Measurements from ENCODE around the gene PDK4.
A peak's percentile ranks its signal among the peaks of the same experiment; 100 is the strongest.

Gene PDK4

DNA sequence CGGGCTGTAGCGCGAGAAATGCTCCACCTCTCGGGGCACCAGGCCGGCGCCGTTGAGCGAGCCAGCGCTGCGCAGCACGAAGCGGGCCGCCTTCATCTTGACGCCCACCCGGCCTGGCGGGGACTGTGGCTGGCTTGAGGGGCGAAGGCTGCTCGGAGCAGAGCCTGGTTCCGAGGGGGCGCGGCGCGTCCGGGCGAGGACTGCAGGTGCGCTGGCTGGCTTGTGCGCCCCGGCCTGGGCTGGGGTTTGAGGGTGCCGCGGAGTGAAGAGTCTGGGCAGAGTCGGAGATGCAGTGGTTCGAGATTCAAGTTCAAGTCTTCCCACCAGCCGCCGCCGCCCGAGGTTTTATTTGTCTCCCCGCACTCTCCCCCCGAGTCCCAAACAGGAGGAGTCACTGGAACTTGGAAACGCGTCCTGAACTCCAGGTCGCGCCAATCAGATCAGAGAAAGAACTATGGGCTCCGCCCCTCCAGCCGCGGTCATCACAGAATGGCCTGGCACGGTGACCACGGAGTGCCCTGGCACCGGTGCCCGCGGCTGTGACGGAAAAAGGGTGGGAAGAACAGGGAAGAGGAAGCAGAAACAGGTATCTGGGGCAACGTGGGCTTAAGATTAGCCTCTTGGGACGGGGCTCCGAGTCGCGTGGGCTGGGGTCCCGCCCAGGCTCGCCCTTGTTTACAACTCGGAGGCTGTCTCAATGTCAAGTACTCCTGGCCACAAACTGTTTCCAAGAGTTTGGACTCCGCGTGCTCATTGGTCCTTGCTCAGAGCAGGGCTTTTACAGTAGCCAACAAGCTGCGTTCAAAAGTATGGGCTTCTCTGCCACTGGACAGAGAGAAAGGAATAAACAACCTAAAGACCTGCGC lies at the start of gene PDK4:
Gene PDK4, minus strand, starts transcription at position 319 of the 866 bp plus-strand sequence. Its CDS starts 223 bp downstream, at position 96.
- Histone ChIP-seq H3K9ac (peak within 1 kb of the TSS in 1 of 11 experiments; percentile 23; a peak in 2 of 22 replicates), H3K9me3 (replicated peaks in 1 of 11) (peaks cover 0 to 14% (median 9%) of the 10 kb centered on the region in 11 experiments; a peak in 10 of 22 replicates), H3K4me3 (peak within 1 kb of the TSS; percentile 19 to 59 (median 44); a peak in 18 of 20 replicates), H3K4me2 (peak within 1 kb of the TSS; percentile 30 to 71 (median 53); a peak in 20 of 22 replicates), H3K27me3 (peaks cover 17 to 27% (median 23%) of the 10 kb centered on the region in 11 experiments), H3K27ac (no peak within 1 kb of the TSS), H4K20me1 (no peaks in the 10 kb centered on the region), H3K4me1 (peaks cover 0 to 3% (median 0%) of the 10 kb centered on the region in 10 experiments; a peak in 1 of 20 replicates), H3K36me3 (no peaks in the 10 kb centered on the region)
- TF ChIP-seq Cebpa-rat (IDR thresholded peaks at IDR 0.05) = no peak

DNA sequence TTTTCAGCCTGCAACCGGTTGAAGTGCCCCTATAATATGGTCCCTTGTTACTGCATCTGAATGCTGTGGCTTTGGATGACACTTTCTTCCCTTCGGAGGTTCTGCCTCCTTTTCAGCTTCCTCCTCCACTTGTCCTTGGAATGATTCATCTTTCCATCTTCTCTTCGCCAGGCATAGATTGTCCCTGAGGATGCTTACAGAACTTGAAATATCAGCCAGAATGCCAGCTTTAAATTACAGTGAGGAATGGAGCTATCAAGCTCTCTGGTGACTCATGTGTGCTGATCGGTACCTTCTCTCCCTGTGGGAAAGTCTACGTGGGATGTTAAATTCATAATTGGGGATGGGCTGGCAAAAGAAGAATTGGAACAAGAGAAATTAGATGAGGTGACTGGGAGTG lies 45.9 kb upstream of the PDK4 start:
- H3K9ac ChIP-seq = no peak overlapping the region

DNA sequence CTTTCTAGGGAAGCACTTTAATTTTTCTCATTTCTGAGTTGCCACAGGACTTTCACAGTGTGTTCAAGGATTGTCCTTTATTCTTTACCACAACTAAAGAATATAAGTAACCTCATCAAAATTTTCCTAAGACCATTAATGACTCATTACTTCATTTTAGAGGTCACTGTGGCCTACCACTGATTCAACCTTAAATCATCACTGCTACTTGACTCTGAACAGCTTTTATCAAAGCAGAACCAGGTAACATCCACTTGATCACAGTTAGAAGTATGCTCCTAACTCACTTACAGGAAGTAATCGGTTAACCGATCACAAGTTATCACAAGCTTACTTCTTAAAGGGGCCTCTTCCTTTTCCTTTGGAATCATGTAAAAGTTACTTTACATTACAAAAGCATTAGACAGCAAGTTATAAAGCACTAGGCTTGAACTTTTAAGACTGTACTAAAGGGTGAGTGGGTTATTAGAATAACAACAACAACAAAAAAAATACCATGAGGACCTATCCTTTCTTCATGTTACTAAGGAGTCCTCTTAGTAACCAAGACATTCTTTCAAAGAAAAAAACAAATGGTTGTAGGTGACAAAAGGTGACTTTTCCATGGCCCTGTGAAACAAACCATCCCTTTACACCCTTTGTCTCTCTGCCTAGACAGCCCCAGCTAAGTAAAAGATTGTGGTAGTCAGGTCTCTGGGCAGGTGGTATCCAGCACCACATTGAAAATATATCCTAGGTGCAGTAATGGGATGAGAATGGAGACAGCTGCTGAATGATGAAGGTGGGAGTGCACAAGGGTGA lies 40.0 kb upstream of the PDK4 start:
- Histone ChIP-seq H3K36me3 (no peaks in the 10 kb centered on the region), H4K20me1 (no peaks in the 10 kb centered on the region), H3K4me2 (peak overlapping the region in 1 of 11 experiments; percentile 36; a peak in 2 of 22 replicates), H3K9ac (no peak overlapping the region), H3K27ac (no peak overlapping the region), H3K9me3 (replicated peaks in 1 of 11) (no peaks in the 10 kb centered on the region), H3K4me3 (no peak overlapping the region), H3K4me1 (peaks cover 0 to 7% (median 5%) of the 10 kb centered on the region in 10 experiments; a peak in 7 of 20 replicates), H3K27me3 (no peaks in the 10 kb centered on the region)
- TF ChIP-seq Cebpa-rat (IDR thresholded peaks at IDR 0.05) = no peak

More for the DNA sequence above, 45.9 kb upstream of the PDK4 start:
- H3K27ac ChIP-seq = no peak overlapping the region
- no peak for TF ChIP-seq Cebpa-rat (IDR thresholded peaks at IDR 0.05)
- H3K36me3 ChIP-seq = no peaks in the 10 kb centered on the region
- H3K9me3 ChIP-seq (replicated peaks in 1 of 11) = no peaks in the 10 kb centered on the region
- H4K20me1 ChIP-seq = no peaks in the 10 kb centered on the region
- no peak overlapping the region for H3K4me2 ChIP-seq
- H3K27me3 ChIP-seq = no peaks in the 10 kb centered on the region
- H3K4me1 ChIP-seq = no peaks in the 10 kb centered on the region
- H3K4me3 ChIP-seq = no peak overlapping the region

DNA sequence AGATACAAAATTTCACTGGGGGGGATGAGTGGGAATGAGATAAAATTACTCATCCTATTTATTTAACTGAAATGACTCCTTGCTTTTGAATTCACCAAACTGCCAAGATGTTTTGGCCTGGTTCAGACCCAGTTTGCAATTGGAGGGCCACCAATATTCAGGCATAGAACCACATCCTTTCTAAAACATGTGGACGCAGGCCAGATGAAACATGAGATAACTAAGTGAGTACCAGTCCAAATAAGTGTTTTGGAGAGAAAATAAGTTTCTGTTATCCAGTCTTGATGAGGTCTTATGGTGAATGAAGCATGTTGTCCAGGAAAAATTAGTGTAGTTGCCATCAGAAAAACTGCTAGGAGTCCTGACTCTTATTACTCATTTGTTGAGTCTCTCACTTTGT lies 36.3 kb upstream of the PDK4 start:
- no peaks in the 10 kb centered on the region for H3K9me3 ChIP-seq (replicated peaks in 1 of 11)
- H4K20me1 ChIP-seq = no peaks in the 10 kb centered on the region
- no peak overlapping the region for H3K4me2 ChIP-seq
- H3K9ac ChIP-seq = no peak overlapping the region
- H3K4me1 ChIP-seq = peaks cover 0 to 9% (median 6%) of the 10 kb centered on the region in 10 experiments; a peak in 7 of 20 replicates
- no peak overlapping the region for H3K4me3 ChIP-seq
- TF ChIP-seq Cebpa-rat (IDR thresholded peaks at IDR 0.05) = no peak
- H3K27ac ChIP-seq = no peak overlapping the region
- H3K36me3 ChIP-seq = no peaks in the 10 kb centered on the region
- H3K27me3 ChIP-seq = no peaks in the 10 kb centered on the region

DNA sequence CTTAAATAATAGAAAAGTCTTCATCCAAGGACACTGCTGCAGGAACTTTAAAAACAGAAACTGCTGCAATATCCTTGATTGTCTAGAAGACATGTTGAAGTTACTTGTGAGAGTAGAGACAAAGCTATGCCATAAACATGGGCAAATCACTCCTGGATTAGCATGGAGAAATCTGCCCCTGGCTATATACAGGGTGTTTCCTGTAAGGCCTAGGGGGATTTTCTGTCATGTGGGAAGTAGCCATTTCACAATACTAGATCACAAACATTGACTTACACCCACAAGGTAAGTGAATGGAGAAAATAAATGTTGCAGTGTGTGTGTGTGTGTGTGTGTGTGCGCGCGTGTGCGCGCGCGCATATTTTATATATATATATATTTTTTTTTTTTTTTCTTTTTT lies 35.2 kb upstream of the PDK4 start:
- Histone ChIP-seq H4K20me1 (no peaks in the 10 kb centered on the region), H3K4me2 (peak overlapping the region in 8 of 11 experiments; percentile 7 to 49 (median 22); a peak in 8 of 22 replicates), H3K36me3 (no peaks in the 10 kb centered on the region), H3K27me3 (no peaks in the 10 kb centered on the region), H3K27ac (0 out of 22 replicates have a peak overlapping the region, but pooled peaks of 1 of the 11 experiments have one; percentile 10), H3K4me1 (peaks cover 0 to 9% (median 6%) of the 10 kb centered on the region in 10 experiments; a peak in 7 of 20 replicates), H3K9me3 (replicated peaks in 1 of 11) (no peaks in the 10 kb centered on the region), H3K9ac (no peak overlapping the region), H3K4me3 (no peak overlapping the region)
- TF ChIP-seq Cebpa-rat (IDR thresholded peaks at IDR 0.05) = peak in 1 of 11 experiments; percentile 17; a peak in 1 of 22 replicates

DNA sequence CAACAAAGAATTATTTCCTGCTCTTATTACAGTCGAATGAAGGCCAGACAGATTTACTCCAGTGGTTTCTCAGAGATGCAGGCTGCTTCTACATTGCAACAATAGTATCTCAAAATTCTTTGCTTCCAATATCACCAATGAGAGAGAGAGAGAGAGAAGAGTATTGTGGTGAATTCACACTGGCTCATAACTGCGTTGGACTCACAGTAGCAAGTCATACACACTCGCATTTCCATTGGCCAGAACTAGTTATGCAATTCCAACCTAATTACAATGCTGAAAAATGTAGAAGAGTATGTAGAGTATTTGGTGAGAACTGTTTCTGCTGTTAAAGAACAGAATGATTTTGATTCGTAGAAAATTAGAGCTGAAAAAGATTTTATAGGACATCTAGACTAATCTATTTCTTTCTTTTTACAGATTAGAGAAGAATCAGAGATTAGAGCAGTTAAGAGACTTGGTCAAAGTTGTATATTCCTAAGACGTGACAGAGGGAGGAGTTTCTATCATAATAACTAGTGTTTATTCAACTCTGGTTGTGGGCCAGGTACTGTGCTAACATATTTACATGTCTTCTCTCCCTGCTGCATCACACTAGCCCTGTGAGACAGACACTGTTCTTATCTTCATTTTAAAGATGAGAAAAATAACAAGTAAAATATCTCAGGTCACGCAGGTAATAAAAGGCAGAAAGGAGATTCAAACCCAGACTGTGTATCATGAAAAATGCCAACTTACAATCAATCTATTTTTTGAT lies 34.6 kb upstream of the PDK4 start:
- no peaks in the 10 kb centered on the region for H3K36me3 ChIP-seq
- TF ChIP-seq Cebpa-rat (IDR thresholded peaks at IDR 0.05) = no peak
- no peaks in the 10 kb centered on the region for H3K27me3 ChIP-seq
- H3K9me3 ChIP-seq (replicated peaks in 1 of 11) = no peaks in the 10 kb centered on the region
- no peaks in the 10 kb centered on the region for H4K20me1 ChIP-seq
- H3K27ac ChIP-seq = peak overlapping the region in 1 of 11 experiments; percentile 10; a peak in 1 of 22 replicates
- H3K9ac ChIP-seq = no peak overlapping the region
- H3K4me3 ChIP-seq = no peak overlapping the region
- peaks cover 0 to 9% (median 6%) of the 10 kb centered on the region in 10 experiments; a peak in 7 of 20 replicates for H3K4me1 ChIP-seq
- peak overlapping the region in 7 of 11 experiments; percentile 7 to 49 (median 24); a peak in 7 of 22 replicates for H3K4me2 ChIP-seq

DNA sequence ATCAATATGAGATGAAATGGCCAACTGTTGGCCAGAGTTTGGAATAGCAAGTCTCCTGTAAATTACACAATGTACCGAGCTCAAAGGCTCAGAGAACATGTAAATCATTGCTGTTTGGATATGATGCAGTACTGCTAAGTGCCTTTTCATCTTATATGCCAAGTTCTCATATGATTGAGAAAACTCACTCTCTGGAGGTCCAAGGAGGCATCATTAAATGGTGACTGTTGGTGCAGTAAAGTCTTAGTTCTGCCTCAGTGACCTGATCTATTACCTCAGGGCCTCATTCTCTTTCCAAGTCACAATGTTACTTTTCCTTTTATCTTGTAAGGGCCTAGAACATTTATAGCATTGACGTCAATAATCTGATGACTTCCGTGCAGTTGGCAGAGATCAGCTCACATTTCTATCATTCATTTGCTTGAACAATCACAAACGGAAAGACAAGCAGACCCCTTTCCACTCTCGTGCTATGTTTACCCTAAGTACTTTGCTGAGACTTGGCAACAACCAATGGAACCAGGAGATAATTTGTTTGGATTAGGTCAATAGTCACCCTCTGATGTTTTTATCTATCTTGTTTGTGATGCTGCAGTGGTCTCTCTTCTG lies 32.6 kb upstream of the PDK4 start:
- Histone ChIP-seq H3K27ac (no peak overlapping the region), H3K4me1 (peaks cover 0 to 9% (median 6%) of the 10 kb centered on the region in 10 experiments; a peak in 7 of 20 replicates), H3K9me3 (replicated peaks in 1 of 11) (no peaks in the 10 kb centered on the region), H3K4me3 (no peak overlapping the region), H3K36me3 (no peaks in the 10 kb centered on the region), H3K9ac (no peak overlapping the region), H4K20me1 (no peaks in the 10 kb centered on the region), H3K4me2 (no peak overlapping the region), H3K27me3 (no peaks in the 10 kb centered on the region)
- TF ChIP-seq Cebpa-rat (IDR thresholded peaks at IDR 0.05) = no peak

DNA sequence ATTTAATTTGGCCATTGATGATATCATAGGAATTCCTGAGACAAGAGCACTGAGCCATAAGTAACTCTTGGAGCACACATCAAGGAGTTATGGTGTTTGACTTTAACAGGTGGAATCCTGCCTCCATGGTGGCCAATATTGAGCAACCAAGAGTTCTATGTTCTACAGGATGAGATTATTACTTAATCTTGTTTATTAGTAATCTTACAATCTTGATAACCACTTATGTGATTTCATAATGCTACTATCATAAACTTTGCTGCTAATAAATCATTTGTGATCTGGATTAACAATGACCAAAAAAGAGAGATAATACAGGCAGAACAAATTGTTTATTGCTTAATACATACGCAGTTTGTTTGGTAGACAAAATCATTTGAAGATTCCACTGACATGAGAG lies 27.5 kb upstream of the PDK4 start:
- no peak for TF ChIP-seq Cebpa-rat (IDR thresholded peaks at IDR 0.05)
- no peaks in the 10 kb centered on the region for H4K20me1 ChIP-seq
- no peak overlapping the region for H3K4me3 ChIP-seq
- peaks cover 0 to 7% (median 0%) of the 10 kb centered on the region in 10 experiments; a peak in 3 of 20 replicates for H3K4me1 ChIP-seq
- no peaks in the 10 kb centered on the region for H3K27me3 ChIP-seq
- H3K9ac ChIP-seq = no peak overlapping the region
- H3K4me2 ChIP-seq = no peak overlapping the region
- H3K27ac ChIP-seq = no peak overlapping the region
- H3K36me3 ChIP-seq = no peaks in the 10 kb centered on the region
- H3K9me3 ChIP-seq (replicated peaks in 1 of 11) = no peaks in the 10 kb centered on the region
